Small intestine (tissue), 7 donors: ENCODE data around the gene CDHR2. TPM values are rescaled to one million over a fixed set of nuclear protein-coding genes. Genes with fewer than 3 reads are reported as not detected.

Experiments
- DNase-seq, 2 donors: peaks; one replicate each; pipeline versions ENCODE4 v3.0.0 to v3.0.0-alpha.2; 2013
- FAIRE-seq: peaks from 2 replicates; lab custom pipeline; 2012; peaks lifted over from hg19 to GRCh38; lab: Jason Lieb, UNC
- H3K27ac ChIP-seq, 3 donors: one replicate each; pipeline ENCODE4 v1.5.1; 2013; ENCODE audit warnings: low read length in 2 of 3, mild to moderate bottlenecking in 2 of 3, control low read depth in 1 of 3, inconsistent platforms in 1 of 3, low read depth in 1 of 3, moderate library complexity in 1 of 3
- H3K27me3 ChIP-seq, 3 donors: one replicate each; pipeline ENCODE4 v1.6.1; 2013; ENCODE audit warnings: low read length in 3 of 3, inconsistent platforms in 1 of 3; ENCODE audit not compliant: control insufficient read depth in 3 of 3, insufficient read depth in 3 of 3
- H3K36me3 ChIP-seq, 3 donors: one replicate each; pipeline ENCODE4 v1.6.1; 2013; ENCODE audit warnings: low read length in 3 of 3, inconsistent platforms in 1 of 3, low read depth in 1 of 3, mild to moderate bottlenecking in 1 of 3, moderate library complexity in 1 of 3; ENCODE audit not compliant: control insufficient read depth in 3 of 3, insufficient read depth in 2 of 3
- H3K4me1 ChIP-seq, 3 donors: one replicate each; pipeline ENCODE4 v1.6.1; 2013; ENCODE audit warnings: low read length in 2 of 3, inconsistent platforms in 1 of 3, low read depth in 1 of 3, mild to moderate bottlenecking in 1 of 3, moderate library complexity in 1 of 3; ENCODE audit not compliant: control insufficient read depth in 3 of 3, insufficient read depth in 2 of 3
- H3K4me3 ChIP-seq, 3 donors: one replicate each; pipeline ENCODE4 v1.5.1; 2013; ENCODE audit warnings: low read length in 3 of 3, control low read depth in 1 of 3, inconsistent platforms in 1 of 3, low read depth in 1 of 3, mild to moderate bottlenecking in 1 of 3, moderate library complexity in 1 of 3
- H3K9me3 ChIP-seq, 2 donors: one replicate each; pipeline ENCODE4 v1.6.1; 2013; ENCODE audit warnings: low read depth in 1 of 2, low read length in 1 of 2; ENCODE audit not compliant: control insufficient read depth in 2 of 2, insufficient read depth in 1 of 2
- WGBS, 3 donors: extraction: QIAGEN DNeasy Blood & Tissue Kit; methylation state at CpG; one replicate each; pipeline ENCODE4 v1.1.7; 2013; 5-methylcytosine and 5-hydroxymethylcytosine counted together
- polyA plus RNA-seq, 4 donors: library from polyadenylated mRNA; stranded (reverse) in 3 of 4; unstranded in 1 of 4; fragments of 200-250 nt in 3 of 4; fragments of 120-200 nt in 1 of 4; gene quantifications; one replicate each; pipeline versions ENCODE4 v1.2.1 to v1.2.3, GENCODE V29; 2013
- donor health status: healthy with polysubstance abuse.
- donor health status: control.
- donor health status: control.
- donor health status: Bipolar disorder and iron deficiency.
- donor health status: healthy.

The CDHR2 gene
- polyA plus RNA-seq, 4 donors, result 50.1 to 545 (median 420) TPM

DNA sequence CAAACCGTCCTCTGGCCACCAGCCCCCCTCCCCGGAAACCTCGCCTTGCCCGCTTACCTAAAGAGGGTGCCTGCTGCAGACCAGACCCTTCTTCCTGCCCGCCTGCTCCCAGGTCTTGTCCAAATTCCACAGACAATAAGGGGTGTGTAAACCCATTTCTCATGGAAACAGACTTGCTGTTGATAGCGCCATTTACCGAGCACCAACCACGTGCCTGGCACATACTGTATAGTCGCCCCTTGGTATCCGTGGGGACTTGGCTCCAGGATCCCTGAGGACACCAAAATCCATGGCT is 25.1 kb downstream of the CDHR2 start:
- H3K4me3 ChIP-seq, result no peak overlapping the region
- H3K9me3 ChIP-seq, result no peaks in the 10 kb centered on the region
- no peak overlapping the region for H3K27ac ChIP-seq
- no peaks in the 10 kb centered on the region for H3K27me3 ChIP-seq
- WGBS, 3 donors, result 48 to 55% (median 49%) methylated on average over 10 of the region's 10 CpGs
- no peak for FAIRE-seq
- H3K36me3 ChIP-seq, result peaks cover 0 to 82% (median 14%) of the 10 kb centered on the region in 3 donors
- DNase-seq, result no peak
- no peaks in the 10 kb centered on the region for H3K4me1 ChIP-seq

DNA sequence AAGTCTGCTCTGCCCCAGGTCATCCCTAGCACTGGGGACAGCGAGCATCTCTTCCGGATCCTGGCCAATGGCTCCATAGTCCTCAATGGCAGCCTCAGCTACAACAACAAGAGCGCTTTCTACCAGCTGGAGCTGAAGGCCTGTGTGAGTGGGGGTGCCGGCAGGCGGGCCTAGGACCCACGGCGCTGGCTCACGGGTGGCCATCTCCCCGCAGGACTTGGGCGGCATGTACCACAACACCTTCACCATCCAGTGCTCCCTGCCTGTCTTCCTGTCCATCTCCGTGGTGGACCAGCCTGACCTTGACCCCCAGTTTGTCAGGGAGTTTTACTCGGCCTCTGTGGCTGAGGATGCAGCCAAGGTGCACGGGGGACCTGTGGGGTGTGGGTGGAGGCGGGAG is 25.9 kb downstream of the CDHR2 start:
- H3K9me3 ChIP-seq, result no peaks in the 10 kb centered on the region
- FAIRE-seq (no peak), DNase-seq (no peak)
- no peaks in the 10 kb centered on the region for H3K4me1 ChIP-seq
- H3K27ac ChIP-seq, result no peak overlapping the region
- 90 to 94% (median 92%) methylated on average over 14 of the region's 14 CpGs for WGBS, 3 donors
- no peak overlapping the region for H3K4me3 ChIP-seq
- no peaks in the 10 kb centered on the region for H3K27me3 ChIP-seq
- peaks cover 0 to 86% (median 17%) of the 10 kb centered on the region in 3 donors for H3K36me3 ChIP-seq

DNA sequence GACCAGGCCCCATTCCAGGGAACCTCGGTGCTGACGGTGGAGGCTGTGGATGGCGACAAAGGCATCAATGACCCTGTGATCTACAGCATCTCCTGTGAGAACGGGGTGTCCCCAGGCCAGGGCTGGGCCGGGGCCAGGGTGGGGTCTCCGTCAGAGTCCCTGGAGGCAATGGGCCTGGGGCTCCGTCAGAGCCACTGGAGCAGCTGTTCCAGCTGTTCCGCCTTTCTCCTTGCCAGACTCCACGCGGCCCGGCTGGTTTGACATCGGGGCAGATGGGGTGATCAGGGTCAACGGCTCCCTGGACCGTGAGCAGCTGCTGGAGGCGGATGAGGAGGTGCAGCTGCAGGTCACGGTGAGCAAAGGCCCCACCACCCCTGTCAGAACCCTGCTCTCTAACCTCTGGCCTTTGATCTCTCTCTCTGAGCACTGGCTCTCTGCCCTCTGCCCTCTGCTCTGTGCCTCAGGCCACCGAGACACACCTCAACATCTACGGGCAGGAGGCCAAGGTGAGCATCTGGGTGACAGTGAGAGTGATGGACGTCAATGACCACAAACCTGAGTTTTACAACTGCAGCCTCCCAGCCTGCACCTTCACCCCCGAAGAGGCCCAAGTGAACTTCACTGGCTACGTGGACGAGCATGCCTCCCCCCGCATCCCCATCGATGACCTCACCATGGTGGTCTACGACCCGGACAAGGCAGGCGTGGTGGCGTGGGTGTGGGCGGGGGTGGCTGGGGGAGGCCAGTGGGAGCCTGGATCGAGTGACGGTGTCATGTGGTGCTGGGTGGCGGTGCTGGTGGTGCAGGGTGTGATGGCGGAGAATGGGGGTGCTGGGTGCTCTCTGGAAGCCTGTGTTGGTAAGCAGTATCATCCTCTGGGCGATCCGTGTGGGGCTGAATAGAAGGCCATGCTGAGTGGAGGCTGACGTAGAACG is 26.6 kb downstream of the CDHR2 start:
- WGBS, 3 donors, result 85 to 88% (median 87%) methylated on average over 33 to 37 of the region's 37 CpGs
- DNase-seq (no peak), FAIRE-seq (no peak)
- Histone ChIP-seq H3K27me3 (no peaks in the 10 kb centered on the region), H3K4me1 (no peaks in the 10 kb centered on the region), H3K36me3 (peaks cover 0 to 86% (median 17%) of the 10 kb centered on the region in 3 donors), H3K4me3 (no peak overlapping the region), H3K9me3 (no peaks in the 10 kb centered on the region), H3K27ac (no peak overlapping the region)

DNA sequence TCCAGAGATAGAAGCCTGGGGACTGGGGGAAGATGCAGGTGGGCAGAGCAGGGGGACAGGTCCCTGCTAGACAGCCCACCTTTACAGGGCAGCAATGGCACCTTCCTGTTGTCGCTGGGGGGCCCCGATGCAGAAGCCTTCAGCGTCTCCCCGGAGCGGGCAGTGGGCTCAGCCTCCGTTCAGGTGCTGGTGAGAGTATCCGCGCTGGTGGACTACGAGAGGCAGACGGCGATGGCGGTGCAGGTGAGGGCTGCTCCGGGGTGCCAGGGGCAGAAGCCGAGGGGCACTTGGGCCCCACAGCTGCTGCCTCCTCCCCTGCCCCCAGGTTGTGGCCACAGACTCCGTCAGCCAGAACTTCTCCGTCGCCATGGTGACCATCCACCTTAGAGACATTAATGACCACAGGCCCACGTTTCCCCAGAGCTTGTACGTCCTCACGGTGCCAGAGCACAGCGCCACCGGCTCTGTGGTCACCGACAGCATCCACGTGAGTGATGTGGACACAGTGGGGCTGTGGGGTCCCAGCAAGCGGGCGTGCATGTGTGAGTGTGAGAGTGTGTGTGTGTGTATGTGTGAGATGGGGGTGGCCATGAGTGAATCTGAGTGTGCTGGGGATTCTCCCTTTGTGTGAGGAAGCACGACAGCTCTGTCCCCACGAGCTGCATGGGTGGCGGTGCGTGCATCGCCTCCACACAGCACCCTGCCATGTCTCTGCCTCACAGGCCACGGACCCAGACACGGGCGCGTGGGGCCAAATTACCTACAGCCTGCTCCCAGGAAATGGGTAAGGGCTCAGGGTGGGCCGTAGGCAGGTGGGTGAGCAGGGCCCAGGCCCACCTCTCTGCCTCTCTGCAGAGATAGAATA is 28.4 kb downstream of the CDHR2 start:
- WGBS, 3 donors, result 85 to 95% (median 91%) methylated on average over 30 to 36 of the region's 36 CpGs
- Histone ChIP-seq H3K4me3 (no peak overlapping the region), H3K4me1 (no peaks in the 10 kb centered on the region), H3K27ac (no peak overlapping the region), H3K27me3 (no peaks in the 10 kb centered on the region), H3K9me3 (no peaks in the 10 kb centered on the region), H3K36me3 (peaks cover 0 to 91% (median 26%) of the 10 kb centered on the region in 3 donors)
- no peak for DNase-seq
- FAIRE-seq, result no peak

DNA sequence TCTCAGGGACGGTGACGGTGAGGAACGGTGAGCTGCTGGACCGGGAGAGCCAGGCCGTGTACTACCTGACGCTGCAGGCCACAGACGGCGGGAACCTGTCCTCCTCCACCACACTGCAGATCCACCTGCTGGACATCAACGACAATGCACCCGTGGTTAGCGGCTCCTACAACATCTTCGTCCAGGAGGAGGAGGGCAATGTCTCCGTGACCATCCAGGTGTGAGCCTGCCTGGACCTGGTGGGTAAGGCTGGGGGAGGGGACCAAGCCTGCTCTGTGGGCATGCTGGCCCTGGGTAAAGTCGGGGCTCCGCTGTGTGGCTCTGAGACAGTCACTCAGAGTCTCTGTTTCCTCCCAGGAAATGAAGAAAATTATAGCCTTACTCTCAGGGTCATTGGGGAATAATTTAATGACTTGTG is 29.3 kb downstream of the CDHR2 start:
- FAIRE-seq (no peak), DNase-seq (peak; percentile 27 to 69)
- peaks cover 0 to 2% of the 10 kb centered on the region in 2 donors for H3K9me3 ChIP-seq
- no peaks in the 10 kb centered on the region for H3K27me3 ChIP-seq
- H3K4me3 ChIP-seq, result no peak overlapping the region
- no peaks in the 10 kb centered on the region for H3K4me1 ChIP-seq
- H3K27ac ChIP-seq, result no peak overlapping the region
- peaks cover 0 to 94% (median 29%) of the 10 kb centered on the region in 3 donors for H3K36me3 ChIP-seq
- 54 to 78% (median 69%) methylated on average over 15 of the region's 15 CpGs for WGBS, 3 donors

DNA sequence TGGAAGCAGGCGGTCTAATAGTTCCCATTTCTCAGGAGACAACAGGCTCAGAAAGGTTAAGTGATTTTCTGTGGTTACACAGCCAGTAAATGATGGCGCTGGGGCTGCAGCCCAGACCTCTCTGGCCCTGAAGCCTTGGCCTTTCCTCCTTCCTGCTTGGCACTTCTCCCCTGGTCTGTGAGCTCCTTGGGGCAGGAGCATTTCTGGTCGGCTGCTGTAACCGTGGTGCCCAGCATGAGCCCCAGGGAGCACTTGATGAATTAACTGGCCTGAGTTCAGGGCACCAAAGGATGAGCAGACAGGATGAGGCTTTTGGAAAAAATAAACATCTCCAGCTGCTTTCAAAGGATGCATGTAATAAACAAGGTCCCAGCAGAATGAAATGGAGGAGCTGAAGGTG is 30.2 kb downstream of the CDHR2 start:
- Histone ChIP-seq H3K27me3 (no peaks in the 10 kb centered on the region), H3K36me3 (peaks cover 0 to 94% (median 37%) of the 10 kb centered on the region in 3 donors), H3K4me3 (no peak overlapping the region), H3K27ac (no peak overlapping the region), H3K9me3 (peaks cover 0 to 11% of the 10 kb centered on the region in 2 donors), H3K4me1 (no peaks in the 10 kb centered on the region)
- no peak for DNase-seq
- 69 to 91% (median 83%) methylated on average over 4 of the region's 4 CpGs for WGBS, 3 donors
- no peak for FAIRE-seq

DNA sequence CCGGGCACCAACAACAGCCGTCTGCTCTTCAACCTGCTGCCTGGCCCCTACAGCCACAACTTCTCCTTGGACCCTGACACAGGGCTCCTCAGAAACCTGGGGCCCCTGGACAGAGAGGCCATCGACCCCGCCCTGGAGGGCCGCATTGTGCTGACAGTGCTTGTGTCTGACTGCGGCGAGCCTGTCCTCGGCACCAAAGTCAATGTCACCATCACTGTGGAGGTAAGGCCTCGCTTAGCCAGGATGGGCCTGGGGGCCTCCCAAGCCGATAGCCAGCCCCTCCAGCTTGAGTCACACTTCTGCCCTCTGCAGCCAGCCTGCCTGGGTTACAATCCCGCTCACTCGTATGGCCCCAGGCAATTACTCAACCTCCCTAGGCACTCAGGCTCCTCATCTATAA is 32.2 kb downstream of the CDHR2 start:
- peaks cover 0 to 29% of the 10 kb centered on the region in 2 donors for H3K9me3 ChIP-seq
- no peaks in the 10 kb centered on the region for H3K27me3 ChIP-seq
- WGBS, 3 donors, result 91 to 94% (median 91%) methylated on average over 10 to 12 of the region's 12 CpGs
- DNase-seq, result peak in 1 of 2 donors; percentile 73
- no peaks in the 10 kb centered on the region for H3K4me1 ChIP-seq
- FAIRE-seq, result no peak
- H3K4me3 ChIP-seq, result no peak overlapping the region
- H3K36me3 ChIP-seq, result peaks cover 0 to 93% (median 51%) of the 10 kb centered on the region in 3 donors
- peak overlapping the region in 1 of 3 donors; percentile 77 for H3K27ac ChIP-seq

DNA sequence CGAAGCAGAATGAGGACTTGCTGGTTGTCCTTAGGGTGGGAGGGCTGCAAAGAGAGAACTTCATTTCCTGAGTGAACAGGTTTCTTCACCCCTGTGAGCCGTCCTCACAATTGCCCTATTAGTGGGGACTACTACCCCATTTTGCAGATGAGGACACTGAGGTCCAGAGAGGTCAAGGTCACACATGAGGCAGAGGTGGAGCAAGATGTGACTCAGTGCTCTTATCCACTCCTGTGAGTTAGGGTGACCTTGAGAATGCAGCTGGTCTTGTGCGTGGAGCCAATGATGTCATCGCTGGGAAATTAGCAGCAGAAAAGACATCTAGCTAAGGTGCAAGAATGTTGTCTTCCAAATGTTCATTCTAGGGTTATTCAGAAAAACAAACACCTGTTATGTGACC is 33.9 kb downstream of the CDHR2 start:
- peaks cover 0 to 29% of the 10 kb centered on the region in 2 donors for H3K9me3 ChIP-seq
- DNase-seq, result no peak
- H3K27me3 ChIP-seq, result no peaks in the 10 kb centered on the region
- H3K4me1 ChIP-seq, result no peaks in the 10 kb centered on the region
- no peak for FAIRE-seq
- no peak overlapping the region for H3K27ac ChIP-seq
- H3K4me3 ChIP-seq, result no peak overlapping the region
- peaks cover 0 to 88% (median 46%) of the 10 kb centered on the region in 3 donors for H3K36me3 ChIP-seq
- 79 to 91% (median 86%) methylated on average over 4 of the region's 4 CpGs for WGBS, 3 donors
